ENCODE data around the gene ADK.

Gene ADK

DNA sequence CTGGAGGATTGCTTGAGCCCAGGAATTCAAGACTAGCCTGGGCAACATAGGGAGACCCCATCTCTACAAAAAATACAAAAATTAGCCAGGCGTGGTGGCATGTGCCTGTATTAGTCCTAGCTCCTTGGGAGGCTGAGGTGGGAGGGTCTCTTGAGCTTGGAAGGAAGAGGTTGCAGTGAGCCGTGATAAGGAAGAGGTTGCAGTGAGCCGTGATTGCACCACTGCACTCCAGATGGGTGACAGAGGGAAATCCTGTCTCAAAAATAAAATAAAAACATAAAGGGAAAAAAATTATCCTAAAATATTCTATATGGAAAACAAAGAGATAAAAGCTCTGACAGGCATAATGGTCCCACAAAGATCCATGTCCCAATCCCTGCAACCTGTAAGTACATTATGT lies 587.5 kb downstream of the ADK start:
- DNase-seq (ENCODE audit: low read depth in 2 of 2) = no peak

DNA sequence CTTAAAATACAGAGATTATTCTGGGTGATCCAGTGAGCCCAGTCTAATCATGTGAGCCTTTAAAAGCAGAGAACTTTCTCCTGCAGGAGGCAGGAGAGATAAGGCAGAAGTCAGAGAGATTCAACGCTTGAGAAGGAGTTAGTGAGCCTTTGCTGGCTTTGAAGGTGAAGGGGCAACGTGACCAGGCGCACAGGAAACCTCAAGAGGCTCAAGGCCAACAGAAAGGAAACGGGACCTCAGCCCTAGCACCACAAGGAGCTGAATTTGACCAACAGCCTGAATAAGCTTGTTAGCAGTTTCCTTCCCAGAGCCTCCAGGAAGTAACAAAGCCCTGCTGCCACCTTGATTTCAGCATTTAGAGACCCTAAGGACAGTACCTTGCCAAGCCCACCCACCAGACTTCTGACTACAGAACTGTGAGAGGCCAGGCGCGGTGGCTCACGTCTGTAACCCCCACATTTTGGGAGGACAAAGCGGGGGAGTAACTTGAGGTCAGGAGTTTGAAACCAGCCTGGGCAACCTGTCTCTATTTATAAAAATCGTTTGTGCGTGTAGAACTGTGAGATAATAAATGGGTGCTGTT lies 588.1 kb downstream of the ADK start:
- DNase-seq (ENCODE audit: low read depth in 2 of 2) = no peak

DNA sequence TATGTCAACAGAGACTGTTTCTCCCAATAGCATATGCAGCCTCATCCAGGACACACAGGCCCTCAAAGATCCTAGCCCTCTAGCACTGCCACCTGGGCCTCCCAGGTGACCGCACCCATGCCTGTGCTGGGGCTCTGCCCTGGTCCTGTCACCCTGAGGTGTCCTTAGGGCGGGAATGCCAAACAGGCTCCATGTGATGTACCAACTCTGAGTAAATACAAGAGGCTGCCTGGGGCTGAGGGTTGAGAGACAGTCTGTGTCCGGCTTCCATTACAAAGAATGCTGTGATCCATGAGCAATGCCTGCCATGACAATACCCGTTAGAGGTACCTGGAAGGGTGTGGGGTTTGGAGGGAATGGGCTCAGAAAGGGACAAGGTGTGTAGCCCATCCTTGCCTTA lies 592.4 kb downstream of the ADK start:
- DNase-seq (ENCODE audit: low read depth in 2 of 2) = no peak

DNA sequence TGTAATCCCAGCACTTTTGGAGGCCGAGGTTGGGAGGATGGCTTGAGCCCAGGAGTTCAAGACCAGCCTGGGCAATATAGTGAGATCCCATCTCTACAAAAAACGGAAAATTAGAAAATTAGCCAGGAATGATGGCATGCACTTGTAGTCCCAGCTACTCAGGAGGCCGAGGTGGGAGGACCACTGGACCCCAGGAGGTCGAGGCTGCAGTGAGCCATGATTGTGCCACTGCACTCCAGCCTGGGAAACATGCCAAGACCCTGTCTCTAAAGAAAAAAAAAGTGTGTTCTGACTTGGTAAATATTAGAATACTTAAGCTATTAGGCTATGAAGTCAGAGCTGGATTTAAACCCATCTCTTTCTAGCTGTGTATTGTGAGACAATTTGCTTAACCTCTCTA lies 594.4 kb downstream of the ADK start:
- no peak for DNase-seq (ENCODE audit: low read depth in 2 of 2)

DNA sequence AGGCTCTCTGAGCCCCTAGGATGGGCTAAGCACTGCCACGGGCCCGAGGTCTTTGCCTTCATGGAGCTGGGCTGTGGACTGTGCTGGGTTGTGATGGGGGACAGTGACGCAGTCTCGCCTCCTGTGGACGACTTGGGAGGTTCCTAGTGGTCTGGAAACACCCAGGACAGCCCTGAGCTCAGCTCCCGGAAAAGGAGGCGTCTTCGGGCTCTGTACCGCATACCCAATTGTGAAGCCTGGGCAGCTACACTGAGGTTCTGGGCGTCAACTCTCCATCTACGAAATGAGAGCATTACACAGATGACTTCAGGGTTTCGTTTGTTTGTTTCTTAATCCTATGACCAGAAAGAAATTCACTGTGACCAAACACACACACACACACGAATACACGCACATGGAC lies 595.8 kb downstream of the ADK start:
- DNase-seq (ENCODE audit: low read depth in 2 of 2) = no peak

DNA sequence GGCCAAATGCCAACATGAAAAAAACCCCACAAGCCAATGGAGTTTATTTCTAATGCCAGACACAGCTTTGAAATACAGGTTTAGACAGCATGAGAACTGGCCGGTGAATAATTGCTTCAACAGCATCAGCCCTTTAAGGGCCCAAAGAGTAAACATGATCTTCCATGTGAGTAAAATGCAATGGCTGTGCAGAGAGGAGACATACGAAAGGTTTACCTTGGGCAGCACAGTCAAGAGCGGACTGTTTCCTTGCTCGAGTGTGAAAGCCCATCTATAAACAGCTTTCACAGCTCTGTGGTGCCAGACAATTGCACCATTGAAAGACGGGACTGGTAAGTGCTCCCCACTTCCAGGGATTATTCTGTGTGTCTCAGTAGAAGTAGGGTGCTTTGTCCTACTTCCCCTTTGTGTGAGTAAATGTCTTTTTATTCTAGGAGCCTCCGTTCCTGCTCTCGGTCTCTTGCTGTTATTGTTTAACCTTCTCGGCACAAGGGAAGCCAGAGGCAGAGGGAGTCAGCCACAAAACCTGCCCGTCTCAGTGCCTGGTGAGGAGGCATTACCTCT lies 597.5 kb downstream of the ADK start:
- DNase-seq (ENCODE audit: low read depth in 2 of 2) = no peak

DNA sequence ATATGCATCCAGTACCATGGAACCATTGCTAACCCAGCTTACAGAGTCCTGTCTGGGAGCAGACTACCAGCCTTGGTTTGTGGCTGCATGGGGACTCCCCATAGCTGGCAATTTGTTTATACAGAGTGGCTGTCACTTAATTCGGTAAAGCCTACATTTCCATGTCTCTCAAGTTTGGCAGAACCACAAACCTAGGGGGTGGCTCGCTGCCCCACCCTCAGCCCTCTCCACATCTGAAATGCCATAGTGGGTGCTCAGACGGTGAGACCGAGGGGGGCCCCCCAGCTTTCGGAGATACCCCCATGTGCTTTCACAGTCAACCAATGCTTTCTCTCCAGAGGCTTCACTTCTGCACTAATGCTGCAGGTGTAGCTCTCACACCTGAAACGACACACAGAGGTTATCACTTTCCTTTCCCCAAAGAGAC lies 599.8 kb downstream of the ADK start:
- no peak for DNase-seq (ENCODE audit: low read depth in 2 of 2)

DNA sequence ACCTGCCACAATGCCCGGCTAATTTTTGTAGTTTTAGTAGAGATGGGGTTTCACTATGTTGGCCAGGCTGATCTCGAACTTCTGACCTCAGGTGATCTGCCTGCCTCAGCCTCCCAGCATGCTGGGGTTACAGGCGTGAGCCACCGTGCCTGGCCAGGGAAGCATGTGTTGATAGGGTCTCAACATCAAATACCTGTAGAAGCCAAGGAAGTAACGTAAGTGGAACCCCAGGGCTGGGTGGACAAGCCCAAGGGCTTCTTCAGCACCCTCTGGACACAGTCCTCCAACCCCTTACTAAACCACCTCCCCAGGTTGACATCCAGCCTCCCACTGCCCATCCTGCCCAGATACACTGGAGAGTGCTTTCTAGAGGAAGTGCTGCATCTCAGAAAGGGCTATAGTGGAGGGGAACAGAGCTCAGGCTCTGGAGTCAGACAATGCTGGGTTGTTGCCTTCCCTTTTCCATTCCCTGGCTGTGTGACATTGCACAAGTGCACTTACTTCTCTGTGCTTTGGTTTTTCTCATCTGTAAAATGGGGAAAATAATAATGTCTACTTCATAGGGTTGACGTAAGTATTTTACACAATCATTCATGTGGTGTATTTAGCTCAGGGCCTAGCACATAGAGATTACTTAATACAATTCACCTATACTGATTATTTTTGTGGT lies 601.5 kb downstream of the ADK start:
- no peak for DNase-seq (ENCODE audit: low read depth in 2 of 2)

DNA sequence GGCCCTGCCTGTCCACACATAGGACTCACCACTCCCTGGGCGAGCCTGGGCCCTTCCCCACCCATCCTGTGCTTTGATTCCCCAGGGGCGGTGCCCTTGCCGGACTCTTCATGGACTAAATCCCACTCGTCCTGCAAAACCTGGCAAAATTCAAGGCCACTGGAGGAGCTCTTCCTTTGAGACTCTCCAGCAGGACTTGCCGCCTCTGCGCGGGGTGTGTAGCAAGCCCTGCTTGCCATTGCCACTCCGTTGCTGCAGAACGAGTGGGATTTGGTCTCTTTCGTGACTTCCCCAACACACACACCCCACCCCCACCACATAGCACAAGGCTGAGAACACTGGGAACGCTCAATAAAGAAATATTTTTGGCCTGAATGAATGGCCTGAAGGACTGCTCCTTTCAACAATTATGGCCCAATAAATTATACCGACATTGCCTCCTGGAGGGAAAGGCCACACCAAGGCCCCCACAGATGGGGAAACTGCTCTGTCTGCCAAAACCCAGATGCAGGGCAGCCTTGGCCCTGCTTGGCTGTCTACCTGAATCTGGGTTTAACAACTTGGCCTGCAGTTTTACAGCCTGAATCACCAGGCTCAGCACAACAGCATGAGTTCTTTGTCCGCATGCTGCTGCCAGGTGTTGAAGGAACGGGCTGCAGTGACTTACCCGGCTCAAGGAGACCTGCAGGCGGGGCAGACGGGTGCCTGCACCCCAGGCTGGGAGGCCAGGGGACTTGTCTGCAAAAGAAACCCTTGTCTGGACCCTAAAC lies 602.6 kb downstream of the ADK start:
- DNase-seq (ENCODE audit: low read depth in 2 of 2) = peak; percentile 88 to 89

DNA sequence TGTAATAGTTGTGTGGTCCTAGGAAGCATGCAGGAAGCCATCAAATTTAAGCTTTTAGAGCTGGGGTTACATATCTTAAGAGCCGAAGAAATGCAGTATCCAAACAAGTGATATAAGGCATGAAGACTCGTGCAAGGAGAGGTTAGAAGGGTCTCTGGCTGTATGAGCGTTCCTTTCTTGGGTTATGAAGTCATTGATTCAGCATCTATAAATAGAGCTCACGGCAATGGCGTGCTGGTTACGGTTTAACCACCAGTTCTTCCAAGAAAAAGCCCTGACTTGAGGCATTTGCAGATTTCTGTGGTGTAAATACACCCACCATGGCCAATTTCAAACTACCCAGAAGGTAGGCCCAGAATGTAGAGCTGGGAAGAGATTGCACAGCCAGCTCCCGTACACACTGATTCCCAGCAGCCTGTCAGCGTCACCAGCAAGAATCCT lies 603.4 kb downstream of the ADK start:
- DNase-seq (ENCODE audit: low read depth in 2 of 2) = peak; percentile 5 to 19

DNA sequence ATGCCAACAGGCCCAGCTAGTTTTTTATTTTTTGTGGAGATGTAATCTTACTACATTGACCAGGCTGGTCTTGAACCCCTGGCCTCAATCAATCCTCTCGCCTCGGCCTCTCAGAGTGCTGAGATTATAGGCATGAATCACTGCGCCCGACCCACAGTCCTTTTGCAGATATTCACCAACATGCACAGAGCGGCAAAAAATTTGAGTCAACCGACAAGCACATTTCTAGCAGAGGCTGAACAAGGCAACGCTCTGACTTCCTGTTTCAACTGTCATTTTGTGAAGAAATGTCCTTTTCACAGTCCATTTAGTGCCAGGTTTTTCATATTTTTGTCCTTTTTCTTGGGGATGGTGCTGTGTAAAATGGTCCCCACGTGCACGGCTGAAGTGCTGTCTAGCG lies 604.3 kb downstream of the ADK start:
- DNase-seq (ENCODE audit: low read depth in 2 of 2) = no peak
